ENCODE results near the gene VAMP8. TPM values are rescaled to one million over a fixed set of nuclear protein-coding genes. Genes with fewer than 3 reads are reported as not detected.
"Not testable (repeated sequence)": the region's sequence is repeated elsewhere in the genome, so short reads cannot be mapped to it uniquely, and the experiment has no call there.

VAMP8 gene
- total RNA-seq, 2 donors from 2014 or later, result 39.6 to 111 TPM

DNA sequence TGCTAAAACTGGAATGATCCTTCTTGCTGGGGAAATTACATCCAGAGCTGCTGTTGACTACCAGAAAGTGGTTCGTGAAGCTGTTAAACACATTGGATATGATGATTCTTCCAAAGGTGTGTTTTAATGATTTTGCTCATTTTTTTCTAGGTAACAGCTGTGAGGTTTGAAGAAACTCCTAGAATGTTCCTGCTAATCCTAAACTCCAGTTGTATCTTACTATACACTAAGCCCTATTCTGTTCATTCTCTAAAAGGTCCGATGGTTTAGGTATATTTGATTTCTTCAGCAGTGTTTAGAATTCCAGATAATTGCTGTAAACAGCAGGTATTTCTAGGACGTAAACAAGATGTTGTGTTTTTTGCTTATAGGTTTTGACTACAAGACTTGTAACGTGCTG, 36.1 kb upstream of the VAMP8 start:
- no peak for DNase-seq
- Histone ChIP-seq H3K27me3 (no peaks in the 10 kb centered on the region), H3K36me3 (replicated peaks in 1 of 2; ENCODE audit: insufficient read depth in 1 of 2, low read depth in 2 of 2) (peaks cover 18 to 36% of the 10 kb centered on the region in 2 donors), H3K9me3 (no peaks in the 10 kb centered on the region), H3K4me1 (peaks cover 73% of the 10 kb centered on the region), H3K27ac (peak overlapping the region; percentile 17 to 99 (median 98)), H3K4me3 (peak overlapping the region; percentile 83 to 96)
- intact Hi-C loops (cut with DNase I), result no loop called here
- 15 to 21% methylated on average over 4 of the region's 4 CpGs for WGBS, 2 donors
- TF ChIP-seq CTCF (IDR thresholded peaks at IDR 0.05) (no peak), POLR2A (IDR thresholded peaks at IDR 0.05) (no peak)
- ATAC-seq, result no peak

GRCh38 chr2:85541753-85542457, 35.5 kb upstream of the VAMP8 start:
- TF ChIP-seq CTCF (IDR thresholded peaks at IDR 0.05), result no peak
- peak in 1 of 3 donors; percentile 11 for TF ChIP-seq POLR2A (IDR thresholded peaks at IDR 0.05)
- Histone ChIP-seq H3K9me3 (no peaks in the 10 kb centered on the region), H3K4me1 (peaks cover 67% of the 10 kb centered on the region), H3K27me3 (no peaks in the 10 kb centered on the region), H3K4me3 (peak overlapping the region in 1 of 2 donors; percentile 83), H3K36me3 (replicated peaks in 1 of 2; ENCODE audit: insufficient read depth in 1 of 2, low read depth in 2 of 2) (peaks cover 18 to 36% of the 10 kb centered on the region in 2 donors), H3K27ac (peak overlapping the region; percentile 17 to 99 (median 98))
- 17 to 24% methylated on average over 5 of the region's 5 CpGs for WGBS, 2 donors
- ATAC-seq, result no peak
- DNase-seq, result peak in 2 of 4 donors; percentile 39 to 44
- intact Hi-C loops (cut with DNase I), result no loop called here

DNA sequence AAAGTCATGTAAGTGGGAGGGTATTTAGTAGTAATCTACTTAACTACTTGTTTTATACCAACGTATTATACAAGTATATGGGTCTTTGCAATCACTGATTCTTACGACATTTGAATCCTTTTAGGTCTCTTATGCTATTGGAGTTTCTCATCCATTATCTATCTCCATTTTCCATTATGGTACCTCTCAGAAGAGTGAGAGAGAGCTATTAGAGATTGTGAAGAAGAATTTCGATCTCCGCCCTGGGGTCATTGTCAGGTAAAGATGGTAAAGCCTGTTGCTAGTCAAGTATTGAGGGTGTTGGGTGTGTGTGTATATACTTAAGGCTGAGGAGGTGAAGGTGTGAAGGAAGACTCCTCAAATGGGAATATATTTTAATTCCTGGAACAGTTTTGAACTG, 34.6 kb upstream of the VAMP8 start:
- H3K27ac ChIP-seq, result peak overlapping the region in 3 of 4 donors; percentile 96 to 99 (median 99)
- ATAC-seq (no peak), DNase-seq (no peak)
- H3K4me1 ChIP-seq, result peaks cover 59% of the 10 kb centered on the region
- H3K9me3 ChIP-seq, result no peaks in the 10 kb centered on the region
- no peak overlapping the region for H3K4me3 ChIP-seq
- TF ChIP-seq POLR2A (IDR thresholded peaks at IDR 0.05), result no peak
- no peak for TF ChIP-seq CTCF (IDR thresholded peaks at IDR 0.05)
- intact Hi-C loops (cut with DNase I), result no loop called here
- WGBS, 2 donors, result 36 to 49% methylated on average over 4 of the region's 4 CpGs
- no peaks in the 10 kb centered on the region for H3K27me3 ChIP-seq
- H3K36me3 ChIP-seq (replicated peaks in 1 of 2; ENCODE audit: insufficient read depth in 1 of 2, low read depth in 2 of 2), result peaks cover 18 to 36% of the 10 kb centered on the region in 2 donors

- ATAC-seq; DNase-seq; H3K9me3 ChIP-seq; H3K27me3 ChIP-seq; H3K4me3 ChIP-seq; intact Hi-C loops (cut with DNase I): not testable (repeated sequence)
- TF ChIP-seq CTCF (IDR thresholded peaks at IDR 0.05) (peak in 1 of 7 experiments; percentile 4), POLR2A (IDR thresholded peaks at IDR 0.05) (peak in 1 of 3 donors; percentile 7)
- Histone ChIP-seq H3K27ac (peak overlapping the region in 3 of 4 donors; percentile 31 to 99 (median 72)), H3K36me3 (replicated peaks in 1 of 2; ENCODE audit: insufficient read depth in 1 of 2, low read depth in 2 of 2) (peaks cover 18 to 36% of the 10 kb centered on the region in 2 donors), H3K4me1 (peaks cover 63% of the 10 kb centered on the region)
- 43 to 55% methylated on average over 3 of the region's 3 CpGs for WGBS, 2 donors
Observed at GRCh38 chr2:85544254-85544691, 33.1 kb upstream of the VAMP8 start.

- 66 to 71% methylated on average over 4 to 5 of the region's 5 CpGs for WGBS, 2 donors
- H3K4me1 ChIP-seq, result peaks cover 63% of the 10 kb centered on the region
- H3K36me3 ChIP-seq (replicated peaks in 1 of 2; ENCODE audit: insufficient read depth in 1 of 2, low read depth in 2 of 2), result peaks cover 18 to 36% of the 10 kb centered on the region in 2 donors
- H3K4me3 ChIP-seq; ATAC-seq; DNase-seq; H3K27me3 ChIP-seq; intact Hi-C loops (cut with DNase I); H3K9me3 ChIP-seq: not testable (repeated sequence)
- H3K27ac ChIP-seq, result peak overlapping the region; percentile 12 to 99 (median 51)
Observed at GRCh38 chr2:85544915-85545779, 32.2 kb upstream of the VAMP8 start.
